Liver (tissue), 9 donors: Measurements from ENCODE around the gene OSTN. TPM values are rescaled to one million over a fixed set of nuclear protein-coding genes. Genes with fewer than 3 reads are reported as not detected.

Experiments
- DNase-seq: peaks from one replicate; pipeline ENCODE4 v3.0.0-alpha.2; 2017; ENCODE audit warnings: low spot score
- H3K27ac ChIP-seq, 2 donors: one replicate each; pipeline ENCODE4 v1.7.0; 2013; ENCODE audit warnings: inconsistent platforms in 2 of 2, low read length in 2 of 2, control low read depth in 1 of 2, low read depth in 1 of 2, mild to moderate bottlenecking in 1 of 2
- H3K27me3 ChIP-seq, 4 donors: one replicate each; pipeline versions ENCODE4 v1.6.1 to v1.7.0; 2013; ENCODE audit warnings: low read length in 3 of 4, inconsistent platforms in 1 of 4, mild to moderate bottlenecking in 1 of 4, moderate library complexity in 1 of 4; ENCODE audit not compliant: control insufficient read depth in 4 of 4, insufficient read depth in 4 of 4
- H3K36me3 ChIP-seq, 4 donors: one replicate each; pipeline versions ENCODE4 v1.6.1 to v1.7.0; 2013; ENCODE audit warnings: low read length in 3 of 4, mild to moderate bottlenecking in 3 of 4, low read depth in 1 of 4, moderate library complexity in 1 of 4; ENCODE audit not compliant: control insufficient read depth in 4 of 4, insufficient read depth in 3 of 4
- H3K4me1 ChIP-seq, 4 donors: one replicate each; pipeline versions ENCODE4 v1.6.1 to v1.7.0; 2013; ENCODE audit warnings: low read length in 3 of 4, mild to moderate bottlenecking in 3 of 4, moderate library complexity in 1 of 4; ENCODE audit not compliant: control insufficient read depth in 4 of 4, insufficient read depth in 4 of 4
- H3K4me3 ChIP-seq, 3 donors: one replicate each; pipeline versions ENCODE4 v1.6.1 to v1.7.0; 2013; ENCODE audit warnings: low read length in 3 of 3, control low read depth in 1 of 3, low read depth in 1 of 3, mild to moderate bottlenecking in 1 of 3
- H3K9ac ChIP-seq, 2 donors: one replicate each; pipeline ENCODE4 v1.7.0; 2013; ENCODE audit warnings: low read length in 2 of 2, mild to moderate bottlenecking in 2 of 2, moderate library complexity in 2 of 2, control low read depth in 1 of 2, low read depth in 1 of 2
- H3K9me3 ChIP-seq, 4 donors: one replicate each; pipeline versions ENCODE4 v1.6.1 to v1.7.0; 2013; ENCODE audit warnings: low read length in 3 of 4; ENCODE audit not compliant: control insufficient read depth in 4 of 4
- EGR1 ChIP-seq, 2 donors: IDR thresholded peaks; 2 replicates each; pipeline ENCODE4 v1.6.1; 2016 to 2018; ENCODE audit warnings: antibody characterized with exemption in 2 of 2, low read depth in 2 of 2
- FOXA1 ChIP-seq: IDR thresholded peaks from 2 replicates; pipeline ENCODE4 v1.6.1; 2016; ENCODE audit warnings: antibody characterized with exemption
- FOXA2 ChIP-seq: IDR thresholded peaks from 2 replicates; pipeline ENCODE4 v1.6.1; 2016; ENCODE audit warnings: antibody characterized with exemption
- GABPA ChIP-seq, 2 donors: IDR thresholded peaks in 1 of 2; conservative IDR thresholded peaks in 1 of 2; 2 replicates each; pipeline ENCODE4 v1.6.1; 2016; ENCODE audit warnings: antibody characterized with exemption in 2 of 2, mild to moderate bottlenecking in 1 of 2, moderate library complexity in 1 of 2
- HNF4A ChIP-seq, 2 donors: conservative IDR thresholded peaks; 2 replicates each; pipeline ENCODE4 v1.6.1; 2016; ENCODE audit warnings: antibody characterized with exemption in 2 of 2, mild to moderate bottlenecking in 2 of 2
- HNF4G ChIP-seq: IDR thresholded peaks from 2 replicates; pipeline ENCODE4 v1.6.1; 2016; ENCODE audit warnings: antibody characterized with exemption
- JUND ChIP-seq, 2 donors: IDR thresholded peaks; 2 replicates each; pipeline ENCODE4 v1.6.1; 2016; ENCODE audit warnings: antibody characterized with exemption in 2 of 2
- NR2F2 ChIP-seq: IDR thresholded peaks from 2 replicates; pipeline ENCODE4 v1.6.1; 2016; ENCODE audit warnings: antibody characterized with exemption
- RAD21 ChIP-seq, 2 donors: IDR thresholded peaks; 2 replicates each; pipeline ENCODE4 v1.6.1; 2016; ENCODE audit warnings: antibody characterized with exemption in 2 of 2, mild to moderate bottlenecking in 2 of 2
- RXRA ChIP-seq, 2 donors: IDR thresholded peaks; 2 replicates each; pipeline ENCODE4 v1.6.1; 2017 to 2018; ENCODE audit warnings: antibody characterized with exemption in 2 of 2, mild to moderate bottlenecking in 1 of 2
- SP1 ChIP-seq: IDR thresholded peaks from 2 replicates; pipeline ENCODE4 v1.6.1; 2018; ENCODE audit warnings: antibody characterized with exemption, mild to moderate bottlenecking
- TAF1 ChIP-seq: conservative IDR thresholded peaks from 2 replicates; pipeline ENCODE4 v1.6.1; 2016; ENCODE audit warnings: antibody characterized with exemption, mild to moderate bottlenecking
- YY1 ChIP-seq: IDR thresholded peaks from 2 replicates; pipeline ENCODE4 v1.6.1; 2016; ENCODE audit warnings: antibody characterized with exemption, mild to moderate bottlenecking
- WGBS: extraction: QIAGEN DNeasy Blood & Tissue Kit; methylation state at CpG from one replicate; pipeline ENCODE4 v1.1.7; 2013; 5-methylcytosine and 5-hydroxymethylcytosine counted together
- polyA plus RNA-seq, 2 donors: library from polyadenylated mRNA; stranded (reverse) in 1 of 2; unstranded in 1 of 2; fragments of 200-250 nt in 1 of 2; fragments of >200 nt in 1 of 2; fragmentation: Nextera tagmentation in 1 of 2; extraction: Ambion mirVana in 1 of 2; gene quantifications; one replicate each; pipeline versions ENCODE4 v1.2.1 to v1.2.3, GENCODE V29; 2013 to 2015
- total RNA-seq, 2 donors: library from RNA; depleted of rRNA; stranded (reverse); fragments of >200 nt; gene quantifications; one replicate each; pipeline ENCODE4 v1.2.3, GENCODE V29; 2014
- TF ChIP-seq, protein P1 (sequence below): fragments of 150-350 bp; IDR thresholded peaks from 2 replicates; pipeline ENCODE4 v1.5.1; 2017; ENCODE audit warnings: improper control_type of control experiment, low read depth, low read length; ENCODE audit not compliant: missing input control
- TF ChIP-seq, protein P2 (sequence below): IDR thresholded peaks from 2 replicates; pipeline ENCODE4 v1.6.1; 2016; ENCODE audit warnings: antibody characterized with exemption
- TF ChIP-seq, protein P3 (sequence below): IDR thresholded peaks from 2 replicates; pipeline ENCODE4 v1.6.1; 2016; ENCODE audit warnings: antibody characterized with exemption
- TF ChIP-seq, protein P4 (sequence below): IDR thresholded peaks from 2 replicates; pipeline ENCODE4 v1.6.1; 2016; ENCODE audit warnings: antibody characterized with exemption
- donor health status: healthy.
- donor health status: healthy.
- donor health status: healthy.
- donor health status: healthy.
- donor health status: healthy.

OSTN gene
- total and polyA plus RNA-seq, 4 donors = not detected

DNA sequence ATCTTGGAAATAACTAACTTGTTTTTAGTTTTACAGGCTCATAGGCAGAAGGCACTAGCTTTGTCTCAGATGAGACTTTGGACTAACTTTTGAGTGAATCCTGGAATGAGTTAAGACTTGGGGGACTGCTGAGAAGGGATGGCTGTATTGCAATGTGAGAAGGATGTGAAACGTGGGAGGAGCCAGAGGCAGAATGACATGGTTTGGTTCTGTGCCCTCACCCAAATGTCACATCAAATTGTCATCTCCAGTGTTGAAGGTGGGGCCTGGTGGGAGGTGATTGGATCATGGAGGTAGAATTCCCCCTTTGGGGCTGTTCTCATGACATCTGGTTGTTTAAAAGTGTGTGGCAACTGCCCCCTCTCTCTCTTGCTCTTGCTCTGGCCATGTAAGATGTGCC is 101.4 kb downstream of the OSTN start:
- no peak for DNase-seq
- Histone ChIP-seq H3K4me1 (no peaks in the 10 kb centered on the region), H3K27me3 (no peaks in the 10 kb centered on the region), H3K4me3 (no peak overlapping the region), H3K36me3 (no peaks in the 10 kb centered on the region), H3K9ac (no peak overlapping the region), H3K9me3 (no peaks in the 10 kb centered on the region), H3K27ac (no peak overlapping the region)
- WGBS = 83% methylated on average over 1 of the region's 1 CpG
- TF ChIP-seq YY1 = no peak
- no peak for TF ChIP-seq SP1
- no peak for TF ChIP-seq NR2F2
- no peak for TF ChIP-seq RXRA (IDR thresholded peaks at IDR 0.05)
- TF ChIP-seq, protein P1, sequence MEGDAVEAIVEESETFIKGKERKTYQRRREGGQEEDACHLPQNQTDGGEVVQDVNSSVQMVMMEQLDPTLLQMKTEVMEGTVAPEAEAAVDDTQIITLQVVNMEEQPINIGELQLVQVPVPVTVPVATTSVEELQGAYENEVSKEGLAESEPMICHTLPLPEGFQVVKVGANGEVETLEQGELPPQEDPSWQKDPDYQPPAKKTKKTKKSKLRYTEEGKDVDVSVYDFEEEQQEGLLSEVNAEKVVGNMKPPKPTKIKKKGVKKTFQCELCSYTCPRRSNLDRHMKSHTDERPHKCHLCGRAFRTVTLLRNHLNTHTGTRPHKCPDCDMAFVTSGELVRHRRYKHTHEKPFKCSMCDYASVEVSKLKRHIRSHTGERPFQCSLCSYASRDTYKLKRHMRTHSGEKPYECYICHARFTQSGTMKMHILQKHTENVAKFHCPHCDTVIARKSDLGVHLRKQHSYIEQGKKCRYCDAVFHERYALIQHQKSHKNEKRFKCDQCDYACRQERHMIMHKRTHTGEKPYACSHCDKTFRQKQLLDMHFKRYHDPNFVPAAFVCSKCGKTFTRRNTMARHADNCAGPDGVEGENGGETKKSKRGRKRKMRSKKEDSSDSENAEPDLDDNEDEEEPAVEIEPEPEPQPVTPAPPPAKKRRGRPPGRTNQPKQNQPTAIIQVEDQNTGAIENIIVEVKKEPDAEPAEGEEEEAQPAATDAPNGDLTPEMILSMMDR = no peak
- TF ChIP-seq HNF4G = no peak
- TF ChIP-seq FOXA2 = no peak
- TF ChIP-seq, protein P2, sequence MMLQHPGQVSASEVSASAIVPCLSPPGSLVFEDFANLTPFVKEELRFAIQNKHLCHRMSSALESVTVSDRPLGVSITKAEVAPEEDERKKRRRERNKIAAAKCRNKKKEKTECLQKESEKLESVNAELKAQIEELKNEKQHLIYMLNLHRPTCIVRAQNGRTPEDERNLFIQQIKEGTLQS = no peak
- TF ChIP-seq, protein P3, sequence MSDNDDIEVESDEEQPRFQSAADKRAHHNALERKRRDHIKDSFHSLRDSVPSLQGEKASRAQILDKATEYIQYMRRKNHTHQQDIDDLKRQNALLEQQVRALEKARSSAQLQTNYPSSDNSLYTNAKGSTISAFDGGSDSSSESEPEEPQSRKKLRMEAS = no peak
- no peak for TF ChIP-seq JUND (IDR thresholded peaks at IDR 0.05)
- TF ChIP-seq RAD21 (IDR thresholded peaks at IDR 0.05) = no peak
- TF ChIP-seq EGR1 (IDR thresholded peaks at IDR 0.05; ENCODE audit: low read depth in 2 of 2) = no peak

DNA sequence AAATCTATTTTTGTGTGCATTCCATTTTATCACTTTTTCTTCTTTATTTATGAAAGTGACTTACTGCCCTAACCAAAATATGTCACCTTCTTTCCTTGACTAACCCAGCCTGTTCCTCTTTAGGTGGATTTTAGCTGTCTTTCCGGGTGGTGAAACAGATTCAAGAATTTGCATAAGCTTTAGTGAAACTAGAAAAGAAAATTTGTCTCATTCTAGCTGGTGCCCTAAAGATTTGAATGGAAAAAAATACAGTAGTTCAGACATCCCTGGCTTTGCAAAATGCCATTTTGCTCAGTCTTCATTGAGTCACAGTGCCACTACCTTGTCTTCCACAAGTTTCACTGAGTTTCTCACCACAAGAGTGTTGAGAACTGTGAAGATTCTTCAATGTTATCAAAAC is 102.0 kb downstream of the OSTN start:
- DNase-seq = no peak
- no peak overlapping the region for H3K9ac ChIP-seq
- no peaks in the 10 kb centered on the region for H3K9me3 ChIP-seq
- no peaks in the 10 kb centered on the region for H3K36me3 ChIP-seq
- no peak overlapping the region for H3K27ac ChIP-seq
- H3K4me1 ChIP-seq = no peaks in the 10 kb centered on the region
- H3K4me3 ChIP-seq = no peak overlapping the region
- TF ChIP-seq, protein P3 = no peak
- TF ChIP-seq SP1 (no peak), RAD21 (IDR thresholded peaks at IDR 0.05) (no peak), NR2F2 (no peak), EGR1 (IDR thresholded peaks at IDR 0.05; ENCODE audit: low read depth in 2 of 2) (no peak), JUND (IDR thresholded peaks at IDR 0.05) (no peak), YY1 (no peak), HNF4A (conservative IDR thresholded peaks at IDR 0.05) (no peak), FOXA1 (no peak), TAF1 (no peak), GABPA (IDR thresholded peaks at IDR 0.05 in 1 of 2, conservative IDR thresholded peaks at IDR 0.05 in 1 of 2) (no peak), FOXA2 (no peak)
- TF ChIP-seq, protein P1 = no peak
- TF ChIP-seq, protein P4, sequence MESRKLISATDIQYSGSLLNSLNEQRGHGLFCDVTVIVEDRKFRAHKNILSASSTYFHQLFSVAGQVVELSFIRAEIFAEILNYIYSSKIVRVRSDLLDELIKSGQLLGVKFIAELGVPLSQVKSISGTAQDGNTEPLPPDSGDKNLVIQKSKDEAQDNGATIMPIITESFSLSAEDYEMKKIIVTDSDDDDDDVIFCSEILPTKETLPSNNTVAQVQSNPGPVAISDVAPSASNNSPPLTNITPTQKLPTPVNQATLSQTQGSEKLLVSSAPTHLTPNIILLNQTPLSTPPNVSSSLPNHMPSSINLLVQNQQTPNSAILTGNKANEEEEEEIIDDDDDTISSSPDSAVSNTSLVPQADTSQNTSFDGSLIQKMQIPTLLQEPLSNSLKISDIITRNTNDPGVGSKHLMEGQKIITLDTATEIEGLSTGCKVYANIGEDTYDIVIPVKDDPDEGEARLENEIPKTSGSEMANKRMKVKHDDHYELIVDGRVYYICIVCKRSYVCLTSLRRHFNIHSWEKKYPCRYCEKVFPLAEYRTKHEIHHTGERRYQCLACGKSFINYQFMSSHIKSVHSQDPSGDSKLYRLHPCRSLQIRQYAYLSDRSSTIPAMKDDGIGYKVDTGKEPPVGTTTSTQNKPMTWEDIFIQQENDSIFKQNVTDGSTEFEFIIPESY = no peak
- no peaks in the 10 kb centered on the region for H3K27me3 ChIP-seq
- WGBS = 91% methylated on average over 1 of the region's 1 CpG
